Measurements from ENCODE around the gene CIZ1.

CIZ1 gene

GRCh38 chr9:128153060-128153946, 38.1 kb downstream of the CIZ1 start:
- H3K9ac ChIP-seq (ENCODE audit: low read length), result no peak overlapping the region
- H4K12ac ChIP-seq (ENCODE audit: low read depth, low read length), result no peak overlapping the region
- H3K27ac ChIP-seq (ENCODE audit: low read depth, low read length), result no peak overlapping the region
- H2BK120ac ChIP-seq (ENCODE audit: insufficient read depth, low read length, poor library complexity), result no peak overlapping the region
- H3K4me1 ChIP-seq (ENCODE audit: control insufficient read depth in 1 of 2, insufficient read depth in 2 of 2, low read length in 2 of 2), result no peaks in the 10 kb centered on the region
- H3K79me1 ChIP-seq (ENCODE audit: low read length), result no peaks in the 10 kb centered on the region
- no peaks in the 10 kb centered on the region for H3K27me3 ChIP-seq (ENCODE audit: insufficient read depth, low read length)
- H4K8ac ChIP-seq (ENCODE audit: low read depth, low read length), result no peak overlapping the region
- no peak for DNase-seq
- H3K14ac ChIP-seq (ENCODE audit: low read length), result no peak overlapping the region
- H3K9me3 ChIP-seq (ENCODE audit: insufficient read depth, low read depth, low read length), result no peaks in the 10 kb centered on the region
- H3K4me2 ChIP-seq (ENCODE audit: low read length), result no peak overlapping the region
- no peaks in the 10 kb centered on the region for H3K79me2 ChIP-seq (ENCODE audit: control insufficient read depth, insufficient read depth, low read length, poor library complexity)
- H3K4ac ChIP-seq (ENCODE audit: low read depth, low read length), result no peak overlapping the region
- no peak overlapping the region for H2AK5ac ChIP-seq (ENCODE audit: low read length)
- no peak overlapping the region for H3K18ac ChIP-seq (ENCODE audit: low read length)
- H3K36me3 ChIP-seq (ENCODE audit: control insufficient read depth in 1 of 2, insufficient read depth in 2 of 2, low read length in 2 of 2), result no peaks in the 10 kb centered on the region
- H3K4me3 ChIP-seq (ENCODE audit: low read depth, low read length), result no peak overlapping the region
- H2BK5ac ChIP-seq (ENCODE audit: low read depth, low read length, poor library complexity), result no peak overlapping the region
- no peak overlapping the region for H3K23ac ChIP-seq (ENCODE audit: low read length)
- no CpG with 5 or more reads among the region's 26 CpGs for WGBS (ENCODE audit: extremely low coverage, insufficient coverage, insufficient read length)
- no peak overlapping the region for H4K91ac ChIP-seq (ENCODE audit: low read depth, low read length)
- no peak overlapping the region for H2BK12ac ChIP-seq (ENCODE audit: low read length)
- no peak overlapping the region for H2AFZ ChIP-seq (ENCODE audit: insufficient read depth, low read length, poor library complexity)

- H3K18ac ChIP-seq (ENCODE audit: low read length), result no peak overlapping the region
- no peaks in the 10 kb centered on the region for H3K27me3 ChIP-seq (ENCODE audit: insufficient read depth, low read length)
- no peak overlapping the region for H4K12ac ChIP-seq (ENCODE audit: low read depth, low read length)
- H2BK5ac ChIP-seq (ENCODE audit: low read depth, low read length, poor library complexity), result no peak overlapping the region
- no peaks in the 10 kb centered on the region for H3K79me2 ChIP-seq (ENCODE audit: control insufficient read depth, insufficient read depth, low read length, poor library complexity)
- no peak for DNase-seq
- no peak overlapping the region for H3K9ac ChIP-seq (ENCODE audit: low read length)
- H3K4me2 ChIP-seq (ENCODE audit: low read length), result no peak overlapping the region
- H3K36me3 ChIP-seq (ENCODE audit: control insufficient read depth in 1 of 2, insufficient read depth in 2 of 2, low read length in 2 of 2), result no peaks in the 10 kb centered on the region
- no peaks in the 10 kb centered on the region for H3K79me1 ChIP-seq (ENCODE audit: low read length)
- no CpG with 5 or more reads among the region's 13 CpGs for WGBS (ENCODE audit: extremely low coverage, insufficient coverage, insufficient read length)
- no peak overlapping the region for H2AK5ac ChIP-seq (ENCODE audit: low read length)
- H3K9me3 ChIP-seq (ENCODE audit: insufficient read depth, low read depth, low read length), result no peaks in the 10 kb centered on the region
- no peak overlapping the region for H3K27ac ChIP-seq (ENCODE audit: low read depth, low read length)
- no peak overlapping the region for H3K23ac ChIP-seq (ENCODE audit: low read length)
- H2BK12ac ChIP-seq (ENCODE audit: low read length), result no peak overlapping the region
- H4K8ac ChIP-seq (ENCODE audit: low read depth, low read length), result no peak overlapping the region
- no peak overlapping the region for H3K4me3 ChIP-seq (ENCODE audit: low read depth, low read length)
- H4K91ac ChIP-seq (ENCODE audit: low read depth, low read length), result no peak overlapping the region
- H3K4ac ChIP-seq (ENCODE audit: low read depth, low read length), result no peak overlapping the region
- H2BK120ac ChIP-seq (ENCODE audit: insufficient read depth, low read length, poor library complexity), result no peak overlapping the region
- H3K14ac ChIP-seq (ENCODE audit: low read length), result no peak overlapping the region
- no peak overlapping the region for H2AFZ ChIP-seq (ENCODE audit: insufficient read depth, low read length, poor library complexity)
- H3K4me1 ChIP-seq (ENCODE audit: control insufficient read depth in 1 of 2, insufficient read depth in 2 of 2, low read length in 2 of 2), result no peaks in the 10 kb centered on the region
Measured at GRCh38 chr9:128152133-128153059, 39.0 kb downstream of the CIZ1 start.

- no peaks in the 10 kb centered on the region for H3K79me2 ChIP-seq (ENCODE audit: control insufficient read depth, insufficient read depth, low read length, poor library complexity)
- no peak overlapping the region for H2AK5ac ChIP-seq (ENCODE audit: low read length)
- no peak for DNase-seq
- H3K27me3 ChIP-seq (ENCODE audit: insufficient read depth, low read length), result no peaks in the 10 kb centered on the region
- H3K79me1 ChIP-seq (ENCODE audit: low read length), result no peaks in the 10 kb centered on the region
- no peak overlapping the region for H4K91ac ChIP-seq (ENCODE audit: low read depth, low read length)
- WGBS (ENCODE audit: extremely low coverage, insufficient coverage, insufficient read length), result no CpG with 5 or more reads among the region's 18 CpGs
- no peak overlapping the region for H4K12ac ChIP-seq (ENCODE audit: low read depth, low read length)
- H2BK5ac ChIP-seq (ENCODE audit: low read depth, low read length, poor library complexity), result no peak overlapping the region
- H2BK120ac ChIP-seq (ENCODE audit: insufficient read depth, low read length, poor library complexity), result no peak overlapping the region
- no peaks in the 10 kb centered on the region for H3K36me3 ChIP-seq (ENCODE audit: control insufficient read depth in 1 of 2, insufficient read depth in 2 of 2, low read length in 2 of 2)
- H3K4me3 ChIP-seq (ENCODE audit: low read depth, low read length), result no peak overlapping the region
- no peak overlapping the region for H3K27ac ChIP-seq (ENCODE audit: low read depth, low read length)
- H3K18ac ChIP-seq (ENCODE audit: low read length), result no peak overlapping the region
- H3K23ac ChIP-seq (ENCODE audit: low read length), result no peak overlapping the region
- H3K4me2 ChIP-seq (ENCODE audit: low read length), result no peak overlapping the region
- H4K8ac ChIP-seq (ENCODE audit: low read depth, low read length), result no peak overlapping the region
- H3K4ac ChIP-seq (ENCODE audit: low read depth, low read length), result no peak overlapping the region
- no peak overlapping the region for H2AFZ ChIP-seq (ENCODE audit: insufficient read depth, low read length, poor library complexity)
- H2BK12ac ChIP-seq (ENCODE audit: low read length), result no peak overlapping the region
- H3K9me3 ChIP-seq (ENCODE audit: insufficient read depth, low read depth, low read length), result no peaks in the 10 kb centered on the region
- no peaks in the 10 kb centered on the region for H3K4me1 ChIP-seq (ENCODE audit: control insufficient read depth in 1 of 2, insufficient read depth in 2 of 2, low read length in 2 of 2)
- no peak overlapping the region for H3K9ac ChIP-seq (ENCODE audit: low read length)
- no peak overlapping the region for H3K14ac ChIP-seq (ENCODE audit: low read length)
Measured at GRCh38 chr9:128151309-128152132, 39.9 kb downstream of the CIZ1 start.
